NCI-H1092 (cell line): ENCODE results near the gene AK9.

ENCODE experiments used
- DNase-seq: peaks from one replicate; lab custom pipeline; 2025; lab: John Stamatoyannopoulos, UW

Gene AK9

DNA sequence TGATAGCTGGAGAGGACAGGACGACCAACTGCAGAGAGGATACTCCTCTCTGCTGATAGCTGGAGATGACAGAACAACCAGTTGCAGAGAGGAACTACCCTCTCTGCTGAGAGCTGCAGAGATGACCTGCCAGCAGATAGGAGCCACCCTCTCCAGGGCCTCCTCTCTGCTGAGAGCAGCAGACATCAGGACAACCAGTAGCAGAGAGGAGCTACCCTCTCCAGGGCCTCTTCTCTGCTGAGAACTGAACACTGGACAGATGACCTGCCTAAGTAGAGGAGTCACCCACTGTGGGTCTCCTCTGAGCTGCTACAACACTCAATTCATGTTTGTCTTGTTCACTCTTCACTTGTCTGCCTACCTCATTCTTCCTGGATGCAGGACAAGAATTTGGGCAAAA lies 180.6 kb downstream of the AK9 start:
- DNase-seq, result no peak

DNA sequence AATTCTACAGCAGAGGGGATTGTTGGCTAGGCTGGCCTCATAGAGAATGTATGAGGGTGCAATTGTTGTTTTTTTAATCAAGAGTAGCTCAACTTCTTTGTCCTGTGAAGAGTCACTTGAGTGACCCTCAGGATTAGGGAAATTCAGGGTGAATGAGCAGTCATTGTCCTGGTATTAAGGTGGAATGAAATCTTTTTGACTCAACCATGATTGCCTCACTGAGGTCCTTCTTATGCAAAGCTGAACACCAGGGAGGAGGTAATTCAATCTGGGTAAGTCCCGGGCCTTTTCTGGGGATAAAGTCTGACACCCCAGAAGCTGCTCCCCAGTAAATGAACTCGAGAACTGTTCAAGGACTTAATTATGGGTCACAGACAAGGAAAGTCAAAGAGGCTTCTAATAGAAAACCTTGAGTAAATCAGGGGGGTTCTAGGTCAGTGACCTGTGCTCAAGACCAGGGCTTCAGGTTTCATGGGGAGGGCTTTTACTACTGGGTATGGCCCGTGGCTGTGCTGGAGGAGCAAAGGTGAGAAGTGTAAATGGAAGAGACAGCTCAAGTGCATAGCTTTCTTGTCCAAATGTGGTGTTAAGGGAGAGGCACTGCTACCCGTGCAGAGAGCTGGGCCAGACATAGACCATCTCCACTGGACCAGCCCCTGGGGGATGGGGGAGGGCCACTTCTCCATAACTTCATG lies 182.7 kb downstream of the AK9 start:
- no peak for DNase-seq

DNA sequence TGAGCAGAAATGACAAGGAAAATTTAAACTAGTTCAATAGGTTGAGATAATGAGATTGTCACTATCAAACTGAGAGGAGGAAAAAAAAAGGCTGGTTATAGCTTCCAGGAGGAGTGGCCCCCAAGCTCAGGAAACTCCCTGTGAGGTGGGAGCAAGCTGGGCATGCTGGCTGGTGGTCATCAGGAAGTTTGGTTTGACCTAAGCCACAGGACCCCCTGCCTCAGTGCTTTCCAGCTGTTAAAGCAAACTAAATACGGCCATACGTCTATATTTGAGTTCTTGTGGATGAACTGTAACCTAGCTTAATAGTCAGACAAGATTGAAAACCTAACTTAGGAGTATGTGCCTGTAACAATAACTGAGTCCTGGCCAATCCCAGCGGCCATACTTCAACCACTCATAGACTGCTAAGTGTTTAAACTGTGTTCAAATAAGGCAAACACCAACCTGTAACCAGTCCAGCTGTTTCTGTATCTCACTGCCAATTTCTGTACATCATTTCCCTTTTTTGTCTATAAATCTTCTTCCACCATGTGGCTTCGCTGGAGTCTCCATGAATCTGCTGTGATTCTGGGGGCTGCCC lies 183.4 kb downstream of the AK9 start:
- no peak for DNase-seq

GRCh38 chr6:109506841-109507240 lies 184.2 kb downstream of the AK9 start:
- DNase-seq, result no peak

DNA sequence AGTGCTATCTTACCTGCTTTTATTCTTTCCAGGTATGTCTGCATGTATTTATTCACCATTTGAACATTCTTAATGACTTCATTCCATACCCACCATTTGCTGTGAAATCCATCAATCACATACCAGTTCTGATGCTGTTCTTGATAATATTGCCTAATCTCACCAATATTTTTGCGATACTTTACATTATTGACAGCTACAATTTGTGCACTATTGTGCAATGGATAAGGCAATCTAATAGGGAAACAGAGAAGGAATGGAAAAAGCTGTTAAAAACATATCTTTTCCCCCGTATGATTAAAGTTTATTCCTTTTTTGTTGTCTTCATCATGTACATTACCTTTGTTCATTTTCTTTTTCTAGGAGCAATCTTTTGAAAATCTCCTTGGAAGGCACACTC lies 184.7 kb downstream of the AK9 start:
- DNase-seq, result no peak

DNA sequence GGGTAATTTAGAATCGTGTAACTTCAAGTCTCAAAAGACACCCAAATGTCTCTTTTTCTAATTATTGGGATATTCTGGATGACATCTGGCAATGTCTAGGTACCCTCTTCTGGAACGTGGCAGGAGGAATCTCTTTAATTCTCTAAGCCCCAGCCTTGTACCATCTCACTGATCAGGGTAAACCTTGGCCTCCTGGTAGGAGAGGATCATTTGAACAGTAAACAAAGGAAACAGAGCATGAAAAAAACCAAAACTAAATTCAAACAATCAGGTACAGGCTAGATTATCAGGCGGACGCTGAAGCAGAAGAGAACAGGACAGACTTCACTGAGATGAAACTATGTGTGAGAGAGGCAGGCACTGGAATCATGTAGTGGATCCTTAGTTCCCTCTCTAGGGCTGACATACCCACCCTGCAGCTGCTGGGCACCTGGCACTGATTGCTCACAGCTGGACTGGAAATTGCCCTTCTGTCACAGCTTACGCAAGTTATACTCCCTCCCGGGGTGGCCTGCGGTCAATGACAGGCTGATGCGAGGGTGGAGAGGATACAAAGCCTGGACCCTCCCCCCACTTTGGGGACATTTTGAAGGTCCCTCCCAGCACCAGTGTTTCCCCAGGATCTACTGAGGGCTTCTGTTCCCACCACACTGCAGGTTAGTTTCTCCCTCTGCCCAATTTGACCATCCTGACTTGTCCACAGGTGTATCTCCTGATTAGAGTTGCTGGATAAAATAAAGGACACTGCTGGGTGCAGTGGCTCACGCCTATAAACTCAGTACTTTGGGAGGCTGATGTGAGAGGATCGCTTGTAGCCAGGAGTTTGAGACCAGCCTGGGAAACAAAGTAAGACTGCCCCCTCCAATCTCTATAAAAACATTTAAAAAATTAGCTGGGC lies 187.4 kb downstream of the AK9 start:
- no peak for DNase-seq

- DNase-seq, result no peak
Observed at GRCh38 chr6:109498936-109499335, 192.1 kb downstream of the AK9 start.

DNA sequence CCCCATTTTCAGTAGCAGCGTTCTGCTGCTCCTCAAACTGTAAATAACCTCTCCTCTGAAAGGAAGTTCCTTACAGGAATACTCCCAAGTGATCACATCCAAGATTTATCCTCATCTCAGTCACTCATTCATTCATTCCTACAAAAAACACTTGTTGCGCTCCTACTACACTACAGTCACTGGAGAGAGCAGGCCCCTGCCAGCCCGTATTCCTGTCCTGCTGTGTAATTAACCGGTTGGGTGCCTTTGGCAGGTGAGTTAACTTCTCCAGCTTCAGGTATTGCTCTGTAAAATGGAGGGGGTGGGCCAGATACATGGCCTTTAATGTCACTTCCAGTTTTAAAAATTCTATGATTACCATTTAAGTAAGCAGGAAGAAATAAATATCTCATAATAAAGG lies 192.9 kb downstream of the AK9 start:
- no peak for DNase-seq

GRCh38 chr6:109496036-109496772 lies 194.8 kb downstream of the AK9 start:
- no peak for DNase-seq

DNA sequence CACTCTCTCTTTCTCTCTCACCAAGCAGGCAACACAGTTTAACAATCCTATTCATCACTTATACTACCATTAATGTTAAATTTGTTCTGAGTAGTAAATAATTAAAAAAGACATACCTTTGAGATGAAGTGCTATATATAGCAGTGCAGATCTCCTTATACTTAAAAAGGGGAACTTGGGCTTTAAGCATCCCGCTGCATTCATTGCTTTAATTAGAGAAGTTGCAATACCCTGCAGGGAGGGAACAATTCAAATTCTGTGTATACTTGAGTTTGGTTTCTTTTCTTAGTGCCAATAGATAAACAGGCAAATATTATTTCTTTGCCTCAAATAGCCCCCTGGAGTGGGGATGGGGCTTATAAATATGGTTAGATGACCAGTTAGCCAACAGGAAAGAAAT lies 197.1 kb downstream of the AK9 start:
- DNase-seq, result no peak

DNA sequence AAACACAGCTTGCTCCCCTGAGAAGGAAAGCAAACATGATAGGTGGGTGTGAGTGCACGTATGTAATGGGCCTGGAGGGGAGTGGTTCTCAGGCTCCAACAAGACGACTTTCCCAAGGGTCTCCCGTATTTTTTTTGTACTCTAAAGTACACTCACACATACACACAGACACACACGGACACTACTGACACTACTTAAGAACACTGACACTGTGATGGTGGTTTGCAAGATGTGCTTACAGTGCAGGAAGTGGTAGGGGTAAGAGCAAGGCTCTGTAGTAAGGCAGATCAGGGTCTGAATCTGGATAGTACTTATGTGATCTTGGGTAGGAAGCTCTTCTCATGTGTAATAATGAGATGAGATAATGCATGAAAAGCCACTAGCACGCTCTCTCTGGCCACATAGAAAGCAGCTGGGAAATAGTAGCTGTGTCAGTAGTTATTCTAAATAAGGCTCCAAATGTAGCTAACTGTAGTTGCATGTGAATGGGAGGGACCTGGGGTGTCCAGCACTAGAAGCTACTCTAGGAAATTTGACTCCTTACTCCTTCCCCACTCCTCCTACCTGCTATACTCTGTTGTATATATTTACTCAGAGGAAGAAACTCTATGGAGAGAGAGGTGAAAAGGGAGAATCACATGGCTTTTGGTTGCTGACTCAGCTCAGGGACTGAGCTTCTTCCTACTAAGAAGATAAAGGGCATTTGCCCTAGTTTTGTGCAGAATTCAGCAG lies 199.6 kb downstream of the AK9 start:
- DNase-seq, result no peak

DNA sequence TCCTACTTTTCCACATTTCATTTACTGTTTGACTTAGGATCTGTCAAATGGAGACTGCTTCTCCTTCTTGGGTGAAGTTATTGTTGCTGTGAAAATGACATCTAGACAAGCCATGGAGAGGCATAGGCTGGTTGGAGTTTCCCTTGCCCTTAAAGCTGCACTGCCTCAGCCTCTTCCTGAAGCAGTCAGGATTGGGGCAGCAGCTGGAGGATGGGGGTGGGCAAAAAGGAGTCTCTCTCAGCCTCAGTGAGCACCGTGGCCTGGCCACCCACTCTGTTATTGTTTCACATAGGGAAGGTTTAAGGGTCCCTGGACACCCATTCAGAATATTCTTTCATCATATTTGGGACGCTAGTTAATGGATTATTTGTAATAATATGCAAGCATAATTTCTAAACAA lies 200.3 kb downstream of the AK9 start:
- no peak for DNase-seq

GRCh38 chr6:109488001-109488400 lies 203.0 kb downstream of the AK9 start:
- no peak for DNase-seq

DNA sequence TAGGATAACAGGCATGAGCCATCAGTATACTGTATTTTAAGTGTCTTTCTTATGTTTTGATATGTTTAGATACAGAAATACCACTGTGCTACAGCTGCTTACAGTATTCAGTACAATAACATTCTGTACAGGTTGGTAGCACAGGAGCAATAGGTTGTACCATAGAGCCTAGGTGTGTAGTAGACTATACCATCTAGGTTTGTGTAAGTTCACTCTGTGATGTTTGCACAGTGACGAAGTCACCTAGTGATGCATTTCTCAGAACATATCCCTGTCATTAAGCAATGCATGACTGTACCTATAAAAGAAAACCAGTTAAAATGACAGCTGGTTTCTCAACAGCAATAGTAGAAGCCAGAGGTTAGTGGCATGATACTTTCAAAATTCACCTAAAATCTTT lies 204.9 kb downstream of the AK9 start:
- no peak for DNase-seq

- DNase-seq, result no peak
Observed at GRCh38 chr6:109485266-109485935, 205.6 kb downstream of the AK9 start.

DNA sequence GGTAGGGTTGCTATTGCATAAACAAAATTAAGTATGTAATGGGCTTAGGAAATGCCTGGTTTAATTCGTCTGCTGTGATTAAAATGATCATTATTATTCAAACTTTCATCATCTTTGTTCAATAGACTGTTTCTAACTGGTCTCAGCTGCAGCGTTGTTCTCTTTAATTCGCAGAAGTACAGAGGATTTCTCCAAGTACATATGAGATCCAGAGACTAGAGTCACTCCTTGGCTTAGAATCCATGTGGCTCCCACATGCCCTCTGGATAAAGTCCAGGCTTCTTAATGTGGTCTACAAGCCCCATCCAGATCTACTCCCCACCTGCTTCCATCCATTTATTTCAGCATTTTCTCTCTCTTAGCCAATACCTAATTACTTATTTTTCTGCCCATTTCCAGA lies 206.9 kb downstream of the AK9 start:
- DNase-seq, result no peak

GRCh38 chr6:109483735-109484057 lies 207.3 kb downstream of the AK9 start:
- no peak for DNase-seq

DNA sequence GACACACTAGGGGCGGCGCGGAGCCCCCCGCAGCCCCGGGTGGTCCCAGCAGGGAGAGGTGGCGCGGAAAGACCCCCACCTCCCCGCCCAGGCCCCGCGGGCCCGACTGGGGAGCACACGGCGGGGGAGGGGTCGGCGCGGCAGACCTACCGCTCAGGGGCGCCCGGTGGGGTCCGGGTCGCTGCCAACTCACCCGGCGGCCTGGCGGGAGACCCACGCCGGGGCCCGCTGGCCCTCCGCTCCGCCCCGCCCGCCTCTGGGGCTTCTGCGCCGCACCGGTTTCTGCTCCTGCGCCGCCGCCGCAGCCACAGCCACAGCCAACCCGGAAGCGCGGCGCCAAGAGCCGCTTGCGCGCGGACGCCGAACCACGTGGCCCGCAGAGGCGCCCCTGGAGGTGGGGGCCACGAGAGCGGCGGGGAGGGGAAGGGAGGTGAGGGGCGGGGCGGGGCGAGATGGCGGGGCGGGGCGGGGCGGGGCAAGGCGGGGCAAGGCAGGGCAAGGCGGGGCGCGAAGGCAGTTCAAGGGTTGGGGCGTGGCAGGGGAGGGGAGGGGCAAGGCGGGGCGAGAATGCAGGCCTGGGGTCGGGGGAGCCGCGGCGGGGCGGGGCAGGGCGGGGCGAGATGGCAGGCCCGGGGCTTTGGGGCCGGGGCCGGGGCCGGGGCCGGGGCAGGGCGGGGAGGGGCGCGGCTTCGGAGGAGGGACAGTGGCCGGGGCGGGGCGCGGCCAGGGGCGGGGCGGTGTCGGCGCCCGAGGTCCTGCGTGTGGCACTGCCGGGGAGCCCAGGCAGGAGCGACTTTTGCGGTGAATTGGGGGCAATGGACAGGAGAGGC lies 207.9 kb downstream of the AK9 start, which contains the start of gene ZBTB24:
TSS of gene ZBTB24 (minus strand) at position 315 of the 830 bp plus-strand sequence. CDS start 1,193 bp downstream, outside the sequence.
- peak; percentile 70 for DNase-seq

DNA sequence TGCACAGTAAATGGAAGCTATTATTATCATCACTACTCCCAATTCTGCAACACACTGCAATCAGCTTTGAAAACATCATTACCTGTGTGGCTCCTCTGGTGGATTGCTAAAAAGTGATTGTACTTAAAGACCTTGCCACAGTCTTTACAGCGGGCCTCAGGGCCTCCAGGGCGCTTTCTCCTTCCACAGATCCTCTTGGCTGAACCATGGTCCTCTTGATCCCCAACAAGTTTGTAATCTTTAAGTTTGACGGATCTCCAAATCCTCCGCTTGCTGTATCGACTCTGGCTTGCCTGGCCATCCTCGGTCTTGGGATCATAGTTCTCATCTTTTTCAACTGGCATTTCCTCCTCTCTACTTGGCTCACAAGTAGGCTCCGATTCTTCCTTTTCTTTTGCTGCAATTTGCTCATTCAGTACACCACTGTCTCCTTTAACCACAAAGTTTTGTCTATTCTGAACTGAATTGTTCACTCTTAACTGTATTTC lies 210.0 kb downstream of the AK9 start:
- no peak for DNase-seq
